Activated CD4-positive, alpha-beta T cell treated with anti-CD3 and anti-CD28 coated beads, Interleukin-2, amount 10 ng/mL, durations not matched to agents 7 days and 5 days (primary cell): Measurements from ENCODE around the gene CYB5B. TPM values are rescaled to one million over a fixed set of nuclear protein-coding genes. Genes with fewer than 3 reads are reported as not detected.
"Not testable (repeated sequence)": the region's sequence is repeated elsewhere in the genome, so short reads cannot be mapped to it uniquely, and the experiment has no call there.

Source experiments
- CTCF ChIA-PET: fragments of 350-600 bp; sonication (Branson Sonifier 250); formaldehyde crosslinking; loops from one replicate; lab custom pipeline; 2021; ENCODE audit warnings: antibody characterized with exemption; lab: Charles Lee
- POLR2A ChIA-PET: fragments of 350-600 bp; sonication (Branson Sonifier 250); formaldehyde crosslinking; loops from one replicate; lab custom pipeline; 2021; ENCODE audit warnings: antibody characterized with exemption; lab: Charles Lee
- DNase-seq: peaks from one replicate; pipeline ENCODE4 v3.0.0-alpha.2; 2020
- H3K27ac Mint-ChIP-seq: one replicate; pipeline ENCODE4 v1.8.0; 2021; ENCODE audit warnings: mild to moderate bottlenecking, moderate library complexity, mixed read lengths
- H3K27me3 Mint-ChIP-seq: one replicate; pipeline ENCODE4 v1.8.0; 2021; ENCODE audit warnings: mixed read lengths
- H3K36me3 Mint-ChIP-seq: one replicate; pipeline ENCODE4 v1.8.0; 2021; ENCODE audit warnings: low read depth, mixed read lengths
- H3K4me1 Mint-ChIP-seq: one replicate; pipeline ENCODE4 v1.8.0; 2021; ENCODE audit warnings: mixed read lengths
- H3K4me3 Mint-ChIP-seq: one replicate; pipeline ENCODE4 v1.8.0; 2021; ENCODE audit warnings: mild to moderate bottlenecking, moderate library complexity, mixed read lengths
- H3K9me3 Mint-ChIP-seq: one replicate; pipeline ENCODE4 v1.8.0; 2021; ENCODE audit warnings: mixed read lengths
- total RNA-seq, 2 experiments: library from RNA; stranded (reverse); gene quantifications; one replicate each; pipeline ENCODE4 v1.2.3, GENCODE V29; 2021

Gene CYB5B
- total RNA-seq, 2 experiments from 2014 or later: 157 to 178 TPM

GRCh38 chr16:69411064-69411985 lies 13.1 kb upstream of the CYB5B start:
- no peak overlapping the region for H3K4me3 Mint-ChIP-seq
- no peaks in the 10 kb centered on the region for H3K27me3 Mint-ChIP-seq
- H3K36me3 Mint-ChIP-seq: no peaks in the 10 kb centered on the region
- DNase-seq: peak; percentile 24
- POLR2A ChIA-PET: no interaction called here
- H3K4me1 Mint-ChIP-seq: peaks cover 26% of the 10 kb centered on the region
- peak overlapping the region; percentile 81 for H3K27ac Mint-ChIP-seq
- CTCF ChIA-PET: interaction anchor here (0.7 kb wide), 1 partner anchor 15 kb away, joined by 3 read pairs; no protein-coding TSS in a partner anchor
- H3K9me3 Mint-ChIP-seq: peaks cover 2% of the 10 kb centered on the region

- no peak for DNase-seq
- POLR2A ChIA-PET: interaction anchor here (0.6 kb wide), 1 partner anchor 12 kb away, joined by 6 read pairs; the partner anchor contains the start of gene CYB5B
- H3K36me3 Mint-ChIP-seq: no peaks in the 10 kb centered on the region
- no peak overlapping the region for H3K27ac Mint-ChIP-seq
- H3K9me3 Mint-ChIP-seq: no peaks in the 10 kb centered on the region
- H3K4me1 Mint-ChIP-seq: peaks cover 26% of the 10 kb centered on the region
- no peak overlapping the region for H3K4me3 Mint-ChIP-seq
- CTCF ChIA-PET: interaction anchor here (0.7 to 0.9 kb wide), 2 partner anchors 9 to 56 kb away, joined by 3 read pairs; no protein-coding TSS in a partner anchor
- H3K27me3 Mint-ChIP-seq: no peaks in the 10 kb centered on the region
Measured at GRCh38 chr16:69412287-69412686, 12.1 kb upstream of the CYB5B start.

- CTCF ChIA-PET: interaction anchor here (0.6 to 1.6 kb wide), 6 partner anchors 9 to 211 kb away, joined by 3 to 4 read pairs (median 3); no protein-coding TSS in a partner anchor
- H3K9me3 Mint-ChIP-seq: no peaks in the 10 kb centered on the region
- POLR2A ChIA-PET: no interaction called here
- H3K27me3 Mint-ChIP-seq: no peaks in the 10 kb centered on the region
- peaks cover 26% of the 10 kb centered on the region for H3K4me1 Mint-ChIP-seq
- no peak overlapping the region for H3K4me3 Mint-ChIP-seq
- DNase-seq: no peak
- no peak overlapping the region for H3K27ac Mint-ChIP-seq
- H3K36me3 Mint-ChIP-seq: no peaks in the 10 kb centered on the region
Measured at GRCh38 chr16:69413045-69413664, 11.3 kb upstream of the CYB5B start.

- no peaks in the 10 kb centered on the region for H3K36me3 Mint-ChIP-seq
- POLR2A ChIA-PET: no interaction called here
- H3K4me3 Mint-ChIP-seq: no peak overlapping the region
Measured at GRCh38 chr16:69417520-69418199, 6.8 kb upstream of the CYB5B start.

GRCh38 chr16:69419956-69420355 lies 4.5 kb upstream of the CYB5B start:
- Mint-ChIP-seq H3K4me1 (peaks cover 16% of the 10 kb centered on the region), H3K4me3 (no peak overlapping the region), H3K36me3 (peaks cover 3% of the 10 kb centered on the region), H3K27me3 (no peaks in the 10 kb centered on the region), H3K9me3 (no peaks in the 10 kb centered on the region), H3K27ac (no peak overlapping the region)
- DNase-seq: no peak
- ChIA-PET POLR2A (no interaction called here), CTCF (no interaction called here)

More at GRCh38 chr16:69417520-69418199, 6.8 kb upstream of the CYB5B start:
- Mint-ChIP-seq H3K27me3 (no peaks in the 10 kb centered on the region), H3K27ac (no peak overlapping the region), H3K9me3 (no peaks in the 10 kb centered on the region), H3K4me1 (peaks cover 6% of the 10 kb centered on the region)
- DNase-seq: no peak
- CTCF ChIA-PET: interaction anchor here (0.6 to 1.6 kb wide), 2 partner anchors 9 to 176 kb away, joined by 3 to 4 read pairs; no protein-coding TSS in a partner anchor

GRCh38 chr16:69423189-69423588 lies 1.2 kb upstream of the CYB5B start:
- CTCF ChIA-PET: no interaction called here
- H3K27me3 Mint-ChIP-seq: no peaks in the 10 kb centered on the region

GRCh38 chr16:69424935-69425784 lies 741 bp downstream of the CYB5B start:
- POLR2A ChIA-PET: interaction anchor here (0.6 to 1.2 kb wide), 6 partner anchors 10 to 139 kb away, joined by 3 to 7 read pairs (median 5); no protein-coding TSS in a partner anchor

More at GRCh38 chr16:69423189-69423588, 1.2 kb upstream of the CYB5B start:
- no peak overlapping the region for H3K27ac Mint-ChIP-seq
- peaks cover 2% of the 10 kb centered on the region for H3K9me3 Mint-ChIP-seq
- H3K36me3 Mint-ChIP-seq: peaks cover 16% of the 10 kb centered on the region
- POLR2A ChIA-PET: no interaction called here
- peak overlapping the region; percentile 41 for H3K4me3 Mint-ChIP-seq
- no peak for DNase-seq
- peaks cover 32% of the 10 kb centered on the region for H3K4me1 Mint-ChIP-seq

GRCh38 chr16:69428652-69429051 lies 4.2 kb downstream of the CYB5B start:
- Mint-ChIP-seq H3K9me3 (peaks cover 9% of the 10 kb centered on the region), H3K27me3 (no peaks in the 10 kb centered on the region), H3K27ac (no peak overlapping the region), H3K4me1 (peaks cover 48% of the 10 kb centered on the region), H3K36me3 (peaks cover 55% of the 10 kb centered on the region), H3K4me3 (no peak overlapping the region)
- POLR2A ChIA-PET: no interaction called here
- no peak for DNase-seq
- CTCF ChIA-PET: interaction anchor here (0.7 to 1.6 kb wide), 2 partner anchors 13 to 93 kb away, joined by 3 read pairs; no protein-coding TSS in a partner anchor

More at GRCh38 chr16:69424935-69425784, 741 bp downstream of the CYB5B start:
- Mint-ChIP-seq H3K4me3 (peak overlapping the region; percentile 85), H3K4me1 (peaks cover 47% of the 10 kb centered on the region), H3K9me3 (peaks cover 9% of the 10 kb centered on the region), H3K27ac (peak overlapping the region; percentile 91), H3K36me3 (peaks cover 35% of the 10 kb centered on the region), H3K27me3 (no peaks in the 10 kb centered on the region)
- CTCF ChIA-PET: interaction anchor here (0.7 to 2.0 kb wide), 4 partner anchors 10 to 29 kb away, joined by 3 to 6 read pairs (median 4); no protein-coding TSS in a partner anchor
- DNase-seq: no peak

- H3K4me1 Mint-ChIP-seq: peaks cover 49% of the 10 kb centered on the region
Measured at GRCh38 chr16:69429058-69429640, 4.7 kb downstream of the CYB5B start.

GRCh38 chr16:69431948-69432468 lies 7.6 kb downstream of the CYB5B start:
- Mint-ChIP-seq H3K4me3 (no peak overlapping the region), H3K4me1 (peaks cover 52% of the 10 kb centered on the region), H3K9me3 (peaks cover 9% of the 10 kb centered on the region), H3K27ac (no peak overlapping the region), H3K36me3 (peaks cover 65% of the 10 kb centered on the region), H3K27me3 (no peaks in the 10 kb centered on the region)
- POLR2A ChIA-PET: no interaction called here
- DNase-seq: no peak
- CTCF ChIA-PET: interaction anchor here (1.0 to 1.8 kb wide), 3 partner anchors 12 to 370 kb away, joined by 3 to 4 read pairs (median 3); no protein-coding TSS in a partner anchor

More at GRCh38 chr16:69429058-69429640, 4.7 kb downstream of the CYB5B start:
- H3K4me3 Mint-ChIP-seq, POLR2A ChIA-PET, H3K27me3 Mint-ChIP-seq, DNase-seq, H3K9me3 Mint-ChIP-seq, H3K27ac Mint-ChIP-seq: not testable (repeated sequence)
- CTCF ChIA-PET: interaction anchor here (0.7 to 1.6 kb wide), 2 partner anchors 14 to 92 kb away, joined by 3 read pairs; no protein-coding TSS in a partner anchor
- H3K36me3 Mint-ChIP-seq: peaks cover 58% of the 10 kb centered on the region

- Mint-ChIP-seq H3K4me3 (no peak overlapping the region), H3K27me3 (no peaks in the 10 kb centered on the region), H3K36me3 (peaks cover 63% of the 10 kb centered on the region), H3K27ac (no peak overlapping the region), H3K4me1 (peaks cover 56% of the 10 kb centered on the region), H3K9me3 (no peaks in the 10 kb centered on the region)
- CTCF ChIA-PET: interaction anchor here (0.8 kb wide), 1 partner anchor 9 kb away, joined by 3 read pairs; no protein-coding TSS in a partner anchor
- POLR2A ChIA-PET: no interaction called here
- no peak for DNase-seq
Measured at GRCh38 chr16:69434066-69434465, 9.6 kb downstream of the CYB5B start.
